Neural progenitor cell (in vitro differentiated cells): ENCODE measurements around the gene ZSWIM6.

Experiments used
- CTCF ChIP-seq: fragments of 200-600 bp; sonication (generic); IDR thresholded peaks from 2 replicates; pipeline ENCODE4 v1.5.1; 2017; ENCODE audit warnings: antibody characterized with exemption, mild to moderate bottlenecking
- EZH2phosphoT487 ChIP-seq: fragments of 200-600 bp; sonication (generic); IDR thresholded peaks from 2 replicates; pipeline ENCODE4 v1.6.1; 2017; ENCODE audit warnings: antibody characterized with exemption

- no peak for TF ChIP-seq EZH2phosphoT487
- TF ChIP-seq CTCF, result no peak
These were observed 204.9 kb downstream of the ZSWIM6 start for GRCh38 chr5:61536922-61537321.
